Vagina (tissue), 2 donors: ENCODE results near the gene CLEC16A. TPM values are rescaled to one million over a fixed set of nuclear protein-coding genes. Genes with fewer than 3 reads are reported as not detected.

Experiments used
- DNase-seq, 2 donors: peaks; one replicate each; pipeline ENCODE4 v3.0.0-alpha.2; 2017; ENCODE audit errors: extremely low spot score in 2 of 2
- H3K27ac ChIP-seq: fragments of 200-600 bp; sonication (generic); one replicate; pipeline ENCODE4 v1.5.1; 2019
- H3K27me3 ChIP-seq: fragments of 200-600 bp; sonication (generic); one replicate; pipeline ENCODE4 v1.5.1; 2019
- H3K36me3 ChIP-seq, 2 donors: fragments of 200-600 bp; sonication (generic); one replicate each; pipeline ENCODE4 v1.5.1; 2017 to 2019
- H3K4me1 ChIP-seq: fragments of 200-600 bp; sonication (generic); one replicate; pipeline ENCODE4 v1.5.1; 2019
- H3K4me3 ChIP-seq, 2 donors: fragments of 200-600 bp; sonication (generic); 1 replicate in 1 of 2; 2 replicates in 1 of 2; pipeline ENCODE4 v1.5.1; 2016 to 2019
- H3K9me3 ChIP-seq: fragments of 200-600 bp; sonication (generic); one replicate; pipeline ENCODE4 v1.5.1; 2019
- CTCF ChIP-seq, 3 experiments: fragments of 450-650 bp in 2 of 3; fragments of 200-600 bp in 1 of 3; sonication (generic) in 1 of 3; IDR thresholded peaks; one replicate each; pipeline ENCODE4 v1.5.1; 2017 to 2019; ENCODE audit warnings: antibody characterized with exemption in 3 of 3, mild to moderate bottlenecking in 2 of 3, moderate library complexity in 2 of 3
- POLR2A ChIP-seq, 2 donors: fragments of 450-650 bp; IDR thresholded peaks; one replicate each; pipeline ENCODE4 v1.6.1; 2017; ENCODE audit warnings: antibody characterized with exemption in 2 of 2, mild to moderate bottlenecking in 2 of 2, moderate library complexity in 2 of 2
- POLR2AphosphoS5 ChIP-seq, 2 donors: sonication (generic); formaldehyde crosslinking; IDR thresholded peaks; one replicate each; pipeline ENCODE4 v1.9.0; 2017; ENCODE audit warnings: antibody characterized with exemption in 2 of 2, mild to moderate bottlenecking in 2 of 2, low read depth in 1 of 2; ENCODE audit not compliant: insufficient read depth in 1 of 2
- intact Hi-C: fragments of 100-400 bp; cut with DNase I; formaldehyde crosslinking; loops from one replicate; pipeline ENCODE4 v1.15.1; 2023
- total RNA-seq: library from RNA; depleted of rRNA; stranded (reverse); fragments of >200 nt; gene quantifications from one replicate; pipeline ENCODE4 v1.2.3, GENCODE V29; 2016

CLEC16A gene
- total RNA-seq, 1 donor from 2014 or later: 21.6 TPM

GRCh38 chr16:11143372-11144035, 199.1 kb downstream of the CLEC16A start:
- Histone ChIP-seq H3K4me1 (no peaks in the 10 kb centered on the region), H3K9me3 (no peaks in the 10 kb centered on the region), H3K4me3 (no peak overlapping the region), H3K27ac (no peak overlapping the region), H3K36me3 (no peaks in the 10 kb centered on the region), H3K27me3 (no peaks in the 10 kb centered on the region)
- intact Hi-C loops: no loop called here
- DNase-seq: no peak
- TF ChIP-seq POLR2AphosphoS5 (IDR thresholded peaks at IDR 0.05; ENCODE audit: insufficient read depth in 1 of 2, low read depth in 1 of 2) (no peak), CTCF (IDR thresholded peaks at IDR 0.05) (no peak), POLR2A (IDR thresholded peaks at IDR 0.05) (no peak)

- H3K27me3 ChIP-seq: no peaks in the 10 kb centered on the region
- H3K9me3 ChIP-seq: no peaks in the 10 kb centered on the region
- H3K4me1 ChIP-seq: no peaks in the 10 kb centered on the region
- H3K36me3 ChIP-seq: no peaks in the 10 kb centered on the region
- H3K4me3 ChIP-seq: no peak overlapping the region
- intact Hi-C loops: no loop called here
- DNase-seq: no peak
- H3K27ac ChIP-seq: peak overlapping the region; percentile 28
- no peak for TF ChIP-seq POLR2A (IDR thresholded peaks at IDR 0.05)
- no peak for TF ChIP-seq POLR2AphosphoS5 (IDR thresholded peaks at IDR 0.05; ENCODE audit: insufficient read depth in 1 of 2, low read depth in 1 of 2)
- TF ChIP-seq CTCF (IDR thresholded peaks at IDR 0.05): no peak
Observed at GRCh38 chr16:11144122-11144521, 199.8 kb downstream of the CLEC16A start.

- DNase-seq: no peak
- TF ChIP-seq CTCF (IDR thresholded peaks at IDR 0.05) (no peak), POLR2A (IDR thresholded peaks at IDR 0.05) (no peak), POLR2AphosphoS5 (IDR thresholded peaks at IDR 0.05; ENCODE audit: insufficient read depth in 1 of 2, low read depth in 1 of 2) (peak in 1 of 2 donors; percentile 40)
- intact Hi-C loops: no loop called here
- Histone ChIP-seq H3K9me3 (no peaks in the 10 kb centered on the region), H3K4me3 (no peak overlapping the region), H3K27me3 (no peaks in the 10 kb centered on the region), H3K27ac (peak overlapping the region; percentile 28), H3K4me1 (no peaks in the 10 kb centered on the region), H3K36me3 (peaks cover 0 to 2% of the 10 kb centered on the region in 2 donors)
Observed at GRCh38 chr16:11145173-11145818, 200.9 kb downstream of the CLEC16A start.

- no peak overlapping the region for H3K4me3 ChIP-seq
- H3K27me3 ChIP-seq: no peaks in the 10 kb centered on the region
- intact Hi-C loops: no loop called here
- H3K4me1 ChIP-seq: no peaks in the 10 kb centered on the region
- no peaks in the 10 kb centered on the region for H3K9me3 ChIP-seq
- H3K36me3 ChIP-seq: peaks cover 0 to 4% of the 10 kb centered on the region in 2 donors
- TF ChIP-seq POLR2AphosphoS5 (IDR thresholded peaks at IDR 0.05; ENCODE audit: insufficient read depth in 1 of 2, low read depth in 1 of 2): no peak
- no peak for TF ChIP-seq POLR2A (IDR thresholded peaks at IDR 0.05)
- no peak for TF ChIP-seq CTCF (IDR thresholded peaks at IDR 0.05)
- H3K27ac ChIP-seq: no peak overlapping the region
- DNase-seq: no peak
Observed at GRCh38 chr16:11145819-11146211, 201.5 kb downstream of the CLEC16A start.
